GM12873 (cell line): ENCODE data around the gene DCN.

ENCODE experiments used
- CTCF ChIP-seq: IDR thresholded peaks from 2 replicates; pipeline ENCODE4 v1.5.1; 2012; ENCODE audit warnings: low read depth, mild to moderate bottlenecking, moderate library complexity, low read length, control low read depth; ENCODE audit not compliant: insufficient read depth; ENCODE audit errors: missing control alignments

Gene DCN

GRCh38 chr12:91091916-91092715 lies 90.5 kb downstream of the DCN start:
- TF ChIP-seq CTCF = no peak
